LNCAP (cell line): ENCODE measurements around the gene BCKDK.

Experiments used
- CTCF ChIP-seq: fragments of 450-650 bp; IDR thresholded peaks from 2 replicates; pipeline ENCODE4 v1.5.1; 2017; ENCODE audit warnings: mild to moderate bottlenecking

BCKDK gene

GRCh38 chr16:31149332-31149731 lies 41.1 kb downstream of the BCKDK start:
- no peak for TF ChIP-seq CTCF

GRCh38 chr16:31149894-31150890 lies 42.0 kb downstream of the BCKDK start, which contains the start of gene PRSS36:
Gene PRSS36 (minus strand): TSS chr16:31150066. CDS start chr16:31150035, 31 bp downstream.
- TF ChIP-seq CTCF, result no peak

GRCh38 chr16:31157136-31157535 lies 49.0 kb downstream of the BCKDK start:
- TF ChIP-seq CTCF, result no peak
